Transverse colon (tissue), 4 donors: ENCODE results near the gene MCRS1.

Experiments
- EP300 ChIP-seq: sonication (generic); formaldehyde crosslinking; IDR thresholded peaks from one replicate; pipeline ENCODE4 v1.6.1; 2017; ENCODE audit warnings: antibody characterized with exemption, low read depth
- POLR2A ChIP-seq: fragments of 450-650 bp; IDR thresholded peaks from one replicate; pipeline ENCODE4 v1.6.1; 2016; ENCODE audit warnings: antibody characterized with exemption, mild to moderate bottlenecking, moderate library complexity
- POLR2AphosphoS5 ChIP-seq, 3 donors: sonication (generic); formaldehyde crosslinking; IDR thresholded peaks; one replicate each; pipeline ENCODE4 v1.6.1; 2016; ENCODE audit warnings: antibody characterized with exemption in 3 of 3
- TF ChIP-seq, protein P1 (sequence below), 5 experiments: fragments of 200-600 bp in 3 of 5; fragments of 450-650 bp in 2 of 5; sonication (generic) in 3 of 5; IDR thresholded peaks; 1 replicate in 2 of 5; 2 replicates in 3 of 5; pipeline ENCODE4 v1.5.1; 2016 to 2017; ENCODE audit warnings: antibody characterized with exemption in 5 of 5, inconsistent platforms in 3 of 5, mild to moderate bottlenecking in 2 of 5, moderate library complexity in 1 of 5

DNA sequence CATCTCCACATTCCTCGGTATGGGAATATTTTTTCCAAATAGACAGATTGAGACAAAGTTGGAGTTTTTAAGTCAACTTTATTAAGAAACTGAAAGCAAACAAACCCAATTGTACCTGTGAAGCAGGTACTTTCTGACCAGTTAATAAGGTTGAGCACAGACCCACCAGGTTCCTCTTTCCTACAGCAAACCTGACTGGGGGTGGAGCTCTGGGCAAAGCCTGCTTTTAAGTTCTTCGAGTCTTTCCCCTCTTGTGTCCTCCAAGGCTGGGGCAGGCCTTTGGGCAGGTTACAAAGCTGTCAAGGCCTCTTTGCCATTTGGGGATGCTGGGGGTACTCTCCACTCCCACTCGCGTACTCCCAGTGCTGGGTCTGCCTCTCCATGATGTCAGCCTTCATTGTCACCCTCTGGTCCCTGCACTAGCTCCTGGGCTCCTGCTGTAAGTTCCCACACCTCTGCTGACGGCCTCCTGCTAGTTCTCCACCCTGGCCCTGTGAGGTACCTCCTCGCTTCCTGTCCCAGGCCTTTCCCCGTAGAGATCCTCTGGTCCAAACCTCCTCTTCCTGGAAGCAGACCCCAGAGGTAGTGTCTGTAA lies 25.9 kb downstream of the MCRS1 start:
- TF ChIP-seq, protein P1, sequence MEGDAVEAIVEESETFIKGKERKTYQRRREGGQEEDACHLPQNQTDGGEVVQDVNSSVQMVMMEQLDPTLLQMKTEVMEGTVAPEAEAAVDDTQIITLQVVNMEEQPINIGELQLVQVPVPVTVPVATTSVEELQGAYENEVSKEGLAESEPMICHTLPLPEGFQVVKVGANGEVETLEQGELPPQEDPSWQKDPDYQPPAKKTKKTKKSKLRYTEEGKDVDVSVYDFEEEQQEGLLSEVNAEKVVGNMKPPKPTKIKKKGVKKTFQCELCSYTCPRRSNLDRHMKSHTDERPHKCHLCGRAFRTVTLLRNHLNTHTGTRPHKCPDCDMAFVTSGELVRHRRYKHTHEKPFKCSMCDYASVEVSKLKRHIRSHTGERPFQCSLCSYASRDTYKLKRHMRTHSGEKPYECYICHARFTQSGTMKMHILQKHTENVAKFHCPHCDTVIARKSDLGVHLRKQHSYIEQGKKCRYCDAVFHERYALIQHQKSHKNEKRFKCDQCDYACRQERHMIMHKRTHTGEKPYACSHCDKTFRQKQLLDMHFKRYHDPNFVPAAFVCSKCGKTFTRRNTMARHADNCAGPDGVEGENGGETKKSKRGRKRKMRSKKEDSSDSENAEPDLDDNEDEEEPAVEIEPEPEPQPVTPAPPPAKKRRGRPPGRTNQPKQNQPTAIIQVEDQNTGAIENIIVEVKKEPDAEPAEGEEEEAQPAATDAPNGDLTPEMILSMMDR (IDR thresholded peaks at IDR 0.05), result no peak
- TF ChIP-seq POLR2A (no peak), POLR2AphosphoS5 (IDR thresholded peaks at IDR 0.05) (no peak), EP300 (no peak)
